Transverse colon (tissue), 3 donors: Measurements from ENCODE around the gene CHPF.

Source experiments
- EP300 ChIP-seq: sonication (generic); formaldehyde crosslinking; IDR thresholded peaks from one replicate; pipeline ENCODE4 v1.6.1; 2017; ENCODE audit warnings: antibody characterized with exemption, low read depth
- POLR2A ChIP-seq: fragments of 450-650 bp; IDR thresholded peaks from one replicate; pipeline ENCODE4 v1.6.1; 2016; ENCODE audit warnings: antibody characterized with exemption, mild to moderate bottlenecking, moderate library complexity
- TF ChIP-seq, protein P1 (sequence below), 5 experiments: fragments of 200-600 bp in 3 of 5; fragments of 450-650 bp in 2 of 5; sonication (generic) in 3 of 5; IDR thresholded peaks; 1 replicate in 2 of 5; 2 replicates in 3 of 5; pipeline ENCODE4 v1.5.1; 2016 to 2017; ENCODE audit warnings: antibody characterized with exemption in 5 of 5, inconsistent platforms in 3 of 5, mild to moderate bottlenecking in 2 of 5, moderate library complexity in 1 of 5

DNA sequence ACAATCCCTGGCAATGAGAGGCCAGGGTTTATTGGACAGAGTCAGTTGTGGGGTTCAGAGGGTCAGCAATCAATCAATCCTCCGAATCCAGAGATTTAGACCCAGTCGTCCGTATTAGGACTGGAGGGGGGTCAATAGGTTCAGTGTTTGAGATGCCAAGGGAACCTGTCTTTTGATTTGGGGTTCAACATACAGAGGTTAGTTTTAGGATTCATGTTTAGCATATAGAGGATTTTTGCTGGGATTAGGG is 44.6 kb downstream of the CHPF start:
- TF ChIP-seq POLR2A (no peak), EP300 (no peak)
- TF ChIP-seq, protein P1, sequence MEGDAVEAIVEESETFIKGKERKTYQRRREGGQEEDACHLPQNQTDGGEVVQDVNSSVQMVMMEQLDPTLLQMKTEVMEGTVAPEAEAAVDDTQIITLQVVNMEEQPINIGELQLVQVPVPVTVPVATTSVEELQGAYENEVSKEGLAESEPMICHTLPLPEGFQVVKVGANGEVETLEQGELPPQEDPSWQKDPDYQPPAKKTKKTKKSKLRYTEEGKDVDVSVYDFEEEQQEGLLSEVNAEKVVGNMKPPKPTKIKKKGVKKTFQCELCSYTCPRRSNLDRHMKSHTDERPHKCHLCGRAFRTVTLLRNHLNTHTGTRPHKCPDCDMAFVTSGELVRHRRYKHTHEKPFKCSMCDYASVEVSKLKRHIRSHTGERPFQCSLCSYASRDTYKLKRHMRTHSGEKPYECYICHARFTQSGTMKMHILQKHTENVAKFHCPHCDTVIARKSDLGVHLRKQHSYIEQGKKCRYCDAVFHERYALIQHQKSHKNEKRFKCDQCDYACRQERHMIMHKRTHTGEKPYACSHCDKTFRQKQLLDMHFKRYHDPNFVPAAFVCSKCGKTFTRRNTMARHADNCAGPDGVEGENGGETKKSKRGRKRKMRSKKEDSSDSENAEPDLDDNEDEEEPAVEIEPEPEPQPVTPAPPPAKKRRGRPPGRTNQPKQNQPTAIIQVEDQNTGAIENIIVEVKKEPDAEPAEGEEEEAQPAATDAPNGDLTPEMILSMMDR (IDR thresholded peaks at IDR 0.05), result no peak
